ENCODE results near the gene UGT1A9. TPM values are rescaled to one million over a fixed set of nuclear protein-coding genes. Genes with fewer than 3 reads are reported as not detected.

The UGT1A9 gene
- total RNA-seq, 4 donors from 2014 or later: not detected

GRCh38 chr2:233810385-233810784 is 138.7 kb downstream of the UGT1A9 start:
- TF ChIP-seq POLR2A (IDR thresholded peaks at IDR 0.05) (no peak), CTCF (IDR thresholded peaks at IDR 0.05) (no peak)
- WGBS, 2 donors: 97% methylated on average over 6 of the region's 6 CpGs
- no peak overlapping the region for H3K27ac ChIP-seq

GRCh38 chr2:233811087-233811486 is 139.4 kb downstream of the UGT1A9 start:
- TF ChIP-seq POLR2A (IDR thresholded peaks at IDR 0.05) (no peak), CTCF (IDR thresholded peaks at IDR 0.05) (no peak)
- no peaks in the 10 kb centered on the region for H3K27me3 ChIP-seq
- no peaks in the 10 kb centered on the region for H3K9me3 ChIP-seq
- H3K4me3 ChIP-seq (replicated peaks in 1 of 3): no peak overlapping the region
- 86 to 87% methylated on average over 4 of the region's 4 CpGs for WGBS, 2 donors
- no peaks in the 10 kb centered on the region for H3K36me3 ChIP-seq
- no peaks in the 10 kb centered on the region for H3K4me1 ChIP-seq
- no peak overlapping the region for H3K27ac ChIP-seq
- DNase-seq: no peak
- intact Hi-C loops (cut with DNase I): no loop called here

More at GRCh38 chr2:233810385-233810784, 138.7 kb downstream of the UGT1A9 start:
- no peaks in the 10 kb centered on the region for H3K27me3 ChIP-seq
- no peaks in the 10 kb centered on the region for H3K4me1 ChIP-seq
- intact Hi-C loops (cut with DNase I): no loop called here
- no peaks in the 10 kb centered on the region for H3K36me3 ChIP-seq
- DNase-seq: no peak
- H3K9me3 ChIP-seq: no peaks in the 10 kb centered on the region
- no peak overlapping the region for H3K4me3 ChIP-seq (replicated peaks in 1 of 3)

- DNase-seq: no peak
- WGBS, 2 donors: 88 to 94% methylated on average over 8 of the region's 8 CpGs
These were observed 140.0 kb downstream of the UGT1A9 start for GRCh38 chr2:233811732-233812131.

GRCh38 chr2:233813236-233814055 is 141.7 kb downstream of the UGT1A9 start:
- Histone ChIP-seq H3K4me3 (replicated peaks in 1 of 3) (no peak overlapping the region), H3K27ac (no peak overlapping the region), H3K9me3 (no peaks in the 10 kb centered on the region), H3K36me3 (no peaks in the 10 kb centered on the region), H3K27me3 (no peaks in the 10 kb centered on the region), H3K4me1 (no peaks in the 10 kb centered on the region)
- DNase-seq: no peak
- TF ChIP-seq CTCF (IDR thresholded peaks at IDR 0.05) (no peak), POLR2A (IDR thresholded peaks at IDR 0.05) (no peak)
- intact Hi-C loops (cut with DNase I): no loop called here
- WGBS, 2 donors: 80 to 100% methylated on average over 1 to 3 of the region's 3 CpGs

More at GRCh38 chr2:233811732-233812131, 140.0 kb downstream of the UGT1A9 start:
- TF ChIP-seq CTCF (IDR thresholded peaks at IDR 0.05) (no peak), POLR2A (IDR thresholded peaks at IDR 0.05) (no peak)
- intact Hi-C loops (cut with DNase I): no loop called here
- H3K9me3 ChIP-seq: no peaks in the 10 kb centered on the region
- no peaks in the 10 kb centered on the region for H3K27me3 ChIP-seq
- no peaks in the 10 kb centered on the region for H3K36me3 ChIP-seq
- H3K4me1 ChIP-seq: no peaks in the 10 kb centered on the region
- no peak overlapping the region for H3K27ac ChIP-seq
- no peak overlapping the region for H3K4me3 ChIP-seq (replicated peaks in 1 of 3)

GRCh38 chr2:233814056-233814835 is 142.5 kb downstream of the UGT1A9 start:
- no peaks in the 10 kb centered on the region for H3K36me3 ChIP-seq
- 54 to 80% methylated on average over 2 of the region's 2 CpGs for WGBS, 2 donors

More at GRCh38 chr2:233814056-233814835, 142.5 kb downstream of the UGT1A9 start:
- TF ChIP-seq CTCF (IDR thresholded peaks at IDR 0.05) (no peak), POLR2A (IDR thresholded peaks at IDR 0.05) (no peak)
- Histone ChIP-seq H3K4me1 (no peaks in the 10 kb centered on the region), H3K4me3 (replicated peaks in 1 of 3) (no peak overlapping the region), H3K9me3 (no peaks in the 10 kb centered on the region), H3K27ac (no peak overlapping the region), H3K27me3 (no peaks in the 10 kb centered on the region)
- intact Hi-C loops (cut with DNase I): no loop called here
- no peak for DNase-seq

Measured in thyroid gland (tissue), 4 donors.